NCI-H1694 treated with DMSO at 0.1 percent for 48 hours (cell line): ENCODE data around the gene DNMT3B.
"Not testable (repeated sequence)": the region's sequence is repeated elsewhere in the genome, so short reads cannot be mapped to it uniquely, and the experiment has no call there.

Experiments
- DNase-seq: peaks from one replicate; lab custom pipeline; 2025; lab: John Stamatoyannopoulos, UW

DNMT3B gene

GRCh38 chr20:32761831-32762753 lies at the start of gene DNMT3B:
Gene DNMT3B, plus strand, starts transcription at chr20:32762385. Its CDS starts 17,939 bp downstream, at chr20:32780324.
- DNase-seq: peak; percentile 32

GRCh38 chr20:32718749-32719348 lies 43.3 kb upstream of the DNMT3B start:
- no peak for DNase-seq

- no peak for DNase-seq
Observed at GRCh38 chr20:32727683-32728082, 34.5 kb upstream of the DNMT3B start.

DNA sequence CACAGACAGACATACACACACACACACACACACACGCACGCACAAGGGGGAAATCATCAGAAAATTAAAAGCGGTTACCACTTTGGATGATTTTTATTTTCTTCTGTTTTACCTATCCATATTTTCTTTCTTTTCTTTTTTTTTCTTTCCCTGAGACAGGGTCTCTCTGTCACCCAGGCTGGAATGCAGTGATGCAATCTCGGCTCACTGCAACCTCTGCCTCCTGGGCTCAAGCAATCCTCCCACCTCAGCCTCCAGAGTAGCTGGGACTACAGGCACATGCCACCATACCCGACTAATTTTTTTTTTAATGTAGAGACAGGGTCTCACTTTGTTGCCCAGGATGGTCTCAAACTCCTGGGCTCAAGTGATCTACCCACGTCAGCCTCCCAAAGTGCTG lies 33.8 kb upstream of the DNMT3B start:
- DNase-seq: not testable (repeated sequence)

GRCh38 chr20:32729334-32729733 lies 32.9 kb upstream of the DNMT3B start:
- DNase-seq: not testable (repeated sequence)

DNA sequence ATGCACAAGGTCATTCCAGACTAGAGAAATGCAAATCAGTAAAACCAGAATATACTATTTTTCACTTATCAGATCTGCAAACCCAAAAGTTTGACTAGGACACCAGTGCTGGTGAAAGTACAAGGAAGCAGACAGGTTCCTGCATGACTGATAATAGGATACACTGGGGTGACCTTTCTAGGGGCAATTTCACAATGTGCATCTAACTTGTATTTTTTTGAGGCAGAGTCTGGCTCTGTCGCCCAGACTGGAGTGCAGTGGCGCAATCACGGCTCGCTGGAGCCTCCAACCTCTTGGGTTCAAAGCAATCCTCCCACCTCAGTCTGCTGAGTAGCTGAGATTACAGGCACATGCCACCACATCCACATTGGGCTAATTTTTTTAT lies 30.3 kb upstream of the DNMT3B start:
- DNase-seq: no peak

DNA sequence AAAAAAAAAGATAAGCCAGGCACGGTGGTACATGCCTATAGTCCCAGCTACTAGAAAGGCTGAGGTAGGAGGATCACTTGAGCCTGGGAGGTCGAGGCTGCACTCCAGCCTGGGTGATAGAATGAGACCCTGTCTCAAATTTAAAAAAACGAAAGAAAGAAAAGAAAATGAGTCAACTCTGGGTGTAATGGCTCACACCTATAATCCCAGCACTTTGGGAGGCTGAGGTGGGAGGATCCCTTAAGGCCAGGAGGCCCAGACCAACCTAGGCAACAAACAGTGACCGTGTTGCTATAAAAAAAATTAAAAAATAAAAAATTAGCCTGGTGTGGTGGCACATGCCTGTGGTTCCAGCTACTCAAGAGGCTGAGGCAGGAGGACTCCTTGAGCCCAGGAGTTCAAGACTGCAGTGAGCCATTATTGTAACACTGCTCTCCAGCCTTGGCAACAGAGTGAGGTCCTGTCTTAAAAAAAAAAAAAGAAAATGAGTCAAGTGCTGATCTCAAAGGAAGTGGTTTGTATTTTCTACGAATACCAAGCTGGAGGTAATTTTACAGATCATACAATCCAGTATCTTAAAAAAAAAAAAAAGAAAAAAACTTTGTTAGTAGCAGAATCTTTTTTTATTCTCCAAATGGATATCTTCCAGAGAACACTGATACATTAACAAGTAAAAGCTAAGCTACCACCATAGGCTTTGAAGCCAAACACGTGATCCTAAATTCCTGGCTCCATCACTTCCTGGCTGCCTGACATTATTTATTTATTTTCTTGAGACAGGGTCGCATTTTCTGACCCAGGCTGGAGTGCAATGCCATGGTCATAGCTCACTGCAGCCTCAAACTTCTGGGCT lies 24.6 kb upstream of the DNMT3B start:
- no peak for DNase-seq

GRCh38 chr20:32741151-32741550 lies 21.0 kb upstream of the DNMT3B start:
- no peak for DNase-seq

- no peak for DNase-seq
Observed at GRCh38 chr20:32742322-32743236, 19.6 kb upstream of the DNMT3B start.

- no peak for DNase-seq
Observed at GRCh38 chr20:32743237-32744112, 18.7 kb upstream of the DNMT3B start, which contains the start of gene COMMD7. Gene COMMD7, minus strand, starts transcription at chr20:32743467. Its CDS starts 76 bp downstream, at chr20:32743391.

DNA sequence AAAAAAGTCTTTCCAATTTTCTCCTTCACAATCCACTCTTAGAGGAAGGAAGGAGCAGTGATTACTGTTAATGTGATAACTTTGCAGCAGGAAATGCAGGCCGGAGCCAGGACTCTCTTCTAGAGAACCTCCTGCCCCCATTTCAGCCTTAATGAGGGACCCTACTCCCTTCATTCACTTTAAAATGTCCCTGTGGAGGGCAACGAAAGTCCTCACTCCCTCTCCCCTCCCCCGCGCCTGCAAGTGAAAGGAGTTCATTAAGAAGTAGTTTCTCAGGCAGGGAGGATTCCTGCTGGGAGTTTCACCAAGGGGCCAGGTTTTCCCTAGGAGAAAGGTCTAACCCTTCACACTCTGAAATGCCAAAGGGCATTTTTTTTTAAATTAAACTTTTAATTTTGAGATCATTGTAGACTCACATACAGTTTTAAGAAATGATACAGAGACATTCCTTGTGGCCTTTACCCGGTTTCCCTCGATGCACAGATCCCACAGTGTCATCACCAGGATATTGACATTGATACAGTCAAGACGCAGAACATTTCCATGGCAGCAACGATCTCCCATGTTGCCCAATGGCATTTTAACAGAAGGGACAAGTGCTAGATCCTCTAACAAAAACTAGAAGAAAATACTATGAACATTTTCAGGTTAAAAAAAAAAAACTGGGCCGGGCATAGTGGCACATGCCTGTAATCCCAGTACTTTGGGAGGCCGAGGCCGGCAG lies 12.1 kb upstream of the DNMT3B start:
- DNase-seq: no peak

DNA sequence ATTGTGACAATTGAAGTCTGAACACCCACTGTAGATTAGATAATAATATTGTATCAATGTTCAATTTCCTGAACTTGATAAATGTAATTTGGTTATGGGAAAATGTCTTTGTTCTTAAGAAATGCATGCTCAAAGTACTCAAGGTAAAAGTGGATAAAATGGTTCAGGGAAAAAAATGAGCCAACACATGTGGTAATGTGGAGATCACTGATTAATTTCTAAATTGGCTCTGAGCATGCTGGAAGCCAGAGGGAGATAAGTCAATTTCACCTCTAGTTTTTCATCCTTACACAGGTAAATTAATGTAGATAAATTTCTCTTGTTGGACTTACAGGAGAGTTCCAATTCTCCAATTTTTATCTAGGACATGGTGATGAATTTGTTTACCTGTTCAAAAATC lies 10.9 kb upstream of the DNMT3B start:
- no peak for DNase-seq

DNA sequence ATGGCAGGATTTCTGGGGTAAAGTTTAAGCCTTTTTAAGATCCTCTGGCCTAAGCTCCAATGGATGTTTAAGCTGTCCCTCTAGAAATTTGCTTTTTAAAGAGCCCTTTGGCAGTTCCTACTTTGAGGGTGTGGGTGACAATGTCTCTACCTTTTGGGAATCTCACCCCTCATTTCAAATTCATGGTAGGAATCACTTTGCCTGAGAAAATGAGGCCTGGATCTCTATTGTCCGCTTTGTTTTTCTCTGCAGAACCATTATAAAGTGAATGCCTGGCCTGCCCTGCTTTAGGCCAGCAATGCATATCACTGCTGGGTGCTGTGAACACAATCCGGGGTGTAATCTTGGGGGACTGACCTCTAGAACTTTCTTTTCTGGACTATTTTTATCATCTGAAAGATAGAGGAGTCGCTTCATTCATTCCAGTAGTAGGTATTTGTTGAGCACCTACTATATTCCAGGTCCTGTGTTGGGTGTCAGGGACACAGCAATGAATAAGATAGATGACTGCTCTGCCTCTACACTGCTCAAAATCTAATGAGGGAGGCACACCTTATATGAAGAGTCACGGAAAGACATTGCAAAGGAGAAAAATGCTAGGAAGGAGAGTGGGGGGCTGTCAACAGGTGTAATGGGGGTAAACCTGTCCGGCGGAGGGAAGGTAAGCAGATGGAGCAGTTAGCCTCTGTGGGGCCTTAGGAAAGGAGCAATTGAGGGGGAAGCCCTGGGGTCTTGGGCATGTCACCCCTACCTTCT lies 10.3 kb upstream of the DNMT3B start:
- DNase-seq: no peak

DNA sequence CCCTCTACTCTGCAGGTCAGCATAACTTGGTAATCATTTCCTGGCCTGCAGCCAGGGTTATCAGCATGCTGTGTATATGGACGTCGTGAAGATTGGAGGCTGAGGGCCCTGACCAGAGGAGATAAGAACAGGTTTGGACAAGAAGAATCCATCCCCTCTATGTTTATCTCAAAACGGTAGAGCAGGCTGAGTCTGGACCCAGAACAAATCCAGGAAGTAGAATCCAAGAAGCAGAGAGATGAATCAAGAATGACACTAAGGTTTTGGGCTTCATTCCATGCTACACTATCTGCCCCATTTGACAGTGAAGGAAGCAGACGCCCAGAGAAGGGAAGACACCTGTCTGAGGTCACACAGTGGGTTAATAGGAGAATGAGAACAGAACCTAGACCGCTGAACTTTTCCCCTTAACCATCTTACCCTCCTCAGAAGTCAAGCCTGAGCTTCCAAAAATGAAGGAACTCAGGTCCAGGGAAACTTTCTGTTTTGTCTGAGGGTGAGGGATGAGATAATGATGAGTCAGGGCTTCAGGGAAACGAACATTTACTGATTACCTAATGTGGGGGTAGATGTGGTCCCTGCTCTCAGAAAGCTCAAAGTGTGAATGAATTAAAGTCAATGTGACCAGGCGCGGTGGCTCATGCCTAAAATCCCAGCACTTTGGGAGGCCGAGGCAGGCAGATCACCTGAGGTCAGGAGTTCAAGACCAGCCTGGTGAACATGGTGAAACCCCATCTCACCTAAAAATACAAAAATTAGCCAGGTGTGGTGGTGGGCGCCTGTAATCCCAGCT lies 9.5 kb upstream of the DNMT3B start:
- no peak for DNase-seq

- DNase-seq: no peak
Observed at GRCh38 chr20:32753731-32754130, 8.5 kb upstream of the DNMT3B start.

- no peak for DNase-seq
Observed at GRCh38 chr20:32756156-32756555, 6.0 kb upstream of the DNMT3B start.

DNA sequence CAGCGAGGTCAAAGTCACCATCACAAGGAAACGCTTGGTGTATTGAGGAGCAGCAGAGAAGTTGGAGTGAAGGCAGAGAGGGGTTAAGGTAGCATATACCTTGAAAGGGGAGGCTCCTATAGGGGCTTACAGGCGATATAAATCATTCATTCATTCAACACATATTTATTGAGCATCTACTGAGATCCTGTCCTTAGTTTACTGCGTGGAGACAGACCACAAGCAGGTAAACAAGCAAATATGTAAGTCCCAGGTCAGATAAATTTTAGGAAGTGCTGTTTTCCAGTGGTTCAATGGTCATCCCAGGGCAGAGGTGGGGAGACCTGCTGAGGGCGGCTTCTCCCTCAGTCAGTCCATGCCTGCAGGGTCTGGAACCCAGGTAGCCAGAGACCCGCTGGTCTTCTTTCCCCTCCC lies 761 bp upstream of the DNMT3B start:
- no peak for DNase-seq

- DNase-seq: no peak
Observed at GRCh38 chr20:32762754-32763201, 593 bp downstream of the DNMT3B start.
